NCI-H69 (cell line): ENCODE measurements around the gene ANKRD17.
"Not testable (repeated sequence)": the region's sequence is repeated elsewhere in the genome, so short reads cannot be mapped to it uniquely, and the experiment has no call there.

Experiments used
- DNase-seq: peaks from one replicate; lab custom pipeline; 2025; lab: John Stamatoyannopoulos, UW

ANKRD17 gene, protein sequence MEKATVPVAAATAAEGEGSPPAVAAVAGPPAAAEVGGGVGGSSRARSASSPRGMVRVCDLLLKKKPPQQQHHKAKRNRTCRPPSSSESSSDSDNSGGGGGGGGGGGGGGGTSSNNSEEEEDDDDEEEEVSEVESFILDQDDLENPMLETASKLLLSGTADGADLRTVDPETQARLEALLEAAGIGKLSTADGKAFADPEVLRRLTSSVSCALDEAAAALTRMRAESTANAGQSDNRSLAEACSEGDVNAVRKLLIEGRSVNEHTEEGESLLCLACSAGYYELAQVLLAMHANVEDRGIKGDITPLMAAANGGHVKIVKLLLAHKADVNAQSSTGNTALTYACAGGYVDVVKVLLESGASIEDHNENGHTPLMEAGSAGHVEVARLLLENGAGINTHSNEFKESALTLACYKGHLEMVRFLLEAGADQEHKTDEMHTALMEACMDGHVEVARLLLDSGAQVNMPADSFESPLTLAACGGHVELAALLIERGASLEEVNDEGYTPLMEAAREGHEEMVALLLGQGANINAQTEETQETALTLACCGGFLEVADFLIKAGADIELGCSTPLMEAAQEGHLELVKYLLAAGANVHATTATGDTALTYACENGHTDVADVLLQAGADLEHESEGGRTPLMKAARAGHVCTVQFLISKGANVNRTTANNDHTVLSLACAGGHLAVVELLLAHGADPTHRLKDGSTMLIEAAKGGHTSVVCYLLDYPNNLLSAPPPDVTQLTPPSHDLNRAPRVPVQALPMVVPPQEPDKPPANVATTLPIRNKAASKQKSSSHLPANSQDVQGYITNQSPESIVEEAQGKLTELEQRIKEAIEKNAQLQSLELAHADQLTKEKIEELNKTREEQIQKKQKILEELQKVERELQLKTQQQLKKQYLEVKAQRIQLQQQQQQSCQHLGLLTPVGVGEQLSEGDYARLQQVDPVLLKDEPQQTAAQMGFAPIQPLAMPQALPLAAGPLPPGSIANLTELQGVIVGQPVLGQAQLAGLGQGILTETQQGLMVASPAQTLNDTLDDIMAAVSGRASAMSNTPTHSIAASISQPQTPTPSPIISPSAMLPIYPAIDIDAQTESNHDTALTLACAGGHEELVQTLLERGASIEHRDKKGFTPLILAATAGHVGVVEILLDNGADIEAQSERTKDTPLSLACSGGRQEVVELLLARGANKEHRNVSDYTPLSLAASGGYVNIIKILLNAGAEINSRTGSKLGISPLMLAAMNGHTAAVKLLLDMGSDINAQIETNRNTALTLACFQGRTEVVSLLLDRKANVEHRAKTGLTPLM (N-terminal part only)

DNA sequence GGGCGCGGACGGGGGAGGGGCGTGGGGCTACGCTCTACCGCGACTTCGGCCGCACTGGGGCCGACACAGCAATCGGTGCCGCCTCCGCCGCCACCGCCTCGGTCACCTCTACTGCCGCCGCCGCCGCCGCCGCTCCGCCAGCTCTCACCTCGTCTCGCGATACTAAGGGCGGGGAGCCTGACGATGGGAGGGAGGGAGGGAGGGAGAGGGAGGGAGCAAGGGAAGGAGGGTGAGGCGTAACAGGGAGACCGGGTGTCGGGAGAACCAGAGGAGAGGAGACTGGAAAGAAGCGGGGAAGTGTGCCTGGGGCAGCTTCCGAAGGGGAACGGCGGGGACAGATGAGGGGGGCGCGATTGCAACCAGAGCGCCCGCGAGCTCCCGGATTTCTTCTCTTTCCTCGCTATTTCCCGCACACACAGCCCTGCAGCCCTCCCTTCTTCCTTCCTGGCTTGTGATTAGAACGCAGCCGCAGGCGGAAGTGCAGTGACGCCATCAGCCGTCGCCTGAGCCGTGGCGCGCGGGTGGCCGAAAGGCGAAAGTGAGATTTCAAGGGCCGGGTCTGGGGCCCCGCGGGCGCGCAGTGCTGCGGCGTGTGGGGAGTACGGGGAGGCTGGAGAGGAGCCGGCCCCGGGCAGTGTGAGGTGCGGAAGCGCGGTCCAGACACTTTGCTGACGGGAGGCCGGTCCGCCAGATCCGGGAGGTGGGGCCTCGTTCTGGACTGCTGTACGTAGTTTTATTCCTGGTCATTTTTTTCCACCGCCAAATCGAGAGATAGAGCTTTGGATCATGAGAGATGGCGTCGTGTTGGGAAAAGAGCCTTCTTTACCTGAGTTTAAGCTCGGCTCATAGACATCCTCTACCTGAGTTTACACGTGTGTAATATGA is at the start of gene ANKRD17:
Gene ANKRD17 (minus strand): TSS at position 113 of the 885 bp plus-strand sequence. CDS start 130 bp downstream, outside the sequence.
- DNase-seq = peak; percentile 89

DNA sequence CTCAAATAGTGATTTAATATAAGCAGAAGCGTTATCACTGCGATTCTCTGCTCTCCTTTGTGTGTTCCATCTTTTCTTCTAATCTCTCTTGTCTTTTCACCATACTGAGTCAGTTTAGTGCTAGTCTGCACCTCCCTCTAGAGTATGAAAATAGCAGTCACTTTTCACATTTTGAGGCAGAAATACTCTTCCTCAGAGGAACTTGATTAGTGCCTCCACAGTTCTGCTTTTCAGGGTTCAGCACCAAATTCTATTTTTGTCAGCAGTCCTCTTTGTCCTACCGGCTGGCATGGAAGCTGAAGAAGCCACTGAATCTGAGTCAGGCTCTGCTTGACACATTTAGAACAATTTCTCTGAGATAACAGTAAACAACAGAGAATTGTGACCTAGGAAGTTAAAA is 49.7 kb upstream of the ANKRD17 start:
- DNase-seq = peak; percentile 35

DNA sequence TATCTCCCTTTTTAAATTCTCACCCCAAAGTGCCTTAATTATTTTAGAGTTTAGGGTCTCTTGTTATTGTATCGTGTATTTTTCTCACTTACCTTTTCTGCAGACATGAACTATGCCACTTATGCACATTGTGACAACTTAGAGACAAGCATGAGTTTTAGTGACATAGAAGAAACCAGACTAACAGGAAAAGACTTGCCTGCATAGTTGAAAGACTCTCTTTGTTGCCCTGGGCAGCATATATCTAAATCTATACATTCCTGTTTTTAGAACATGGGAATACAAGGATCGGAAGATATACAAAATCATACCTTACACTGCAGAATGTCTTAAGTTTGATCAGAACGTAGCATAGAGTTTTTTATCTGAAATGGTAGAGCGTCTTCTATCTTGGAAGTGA is 45.1 kb upstream of the ANKRD17 start:
- DNase-seq = no peak

DNA sequence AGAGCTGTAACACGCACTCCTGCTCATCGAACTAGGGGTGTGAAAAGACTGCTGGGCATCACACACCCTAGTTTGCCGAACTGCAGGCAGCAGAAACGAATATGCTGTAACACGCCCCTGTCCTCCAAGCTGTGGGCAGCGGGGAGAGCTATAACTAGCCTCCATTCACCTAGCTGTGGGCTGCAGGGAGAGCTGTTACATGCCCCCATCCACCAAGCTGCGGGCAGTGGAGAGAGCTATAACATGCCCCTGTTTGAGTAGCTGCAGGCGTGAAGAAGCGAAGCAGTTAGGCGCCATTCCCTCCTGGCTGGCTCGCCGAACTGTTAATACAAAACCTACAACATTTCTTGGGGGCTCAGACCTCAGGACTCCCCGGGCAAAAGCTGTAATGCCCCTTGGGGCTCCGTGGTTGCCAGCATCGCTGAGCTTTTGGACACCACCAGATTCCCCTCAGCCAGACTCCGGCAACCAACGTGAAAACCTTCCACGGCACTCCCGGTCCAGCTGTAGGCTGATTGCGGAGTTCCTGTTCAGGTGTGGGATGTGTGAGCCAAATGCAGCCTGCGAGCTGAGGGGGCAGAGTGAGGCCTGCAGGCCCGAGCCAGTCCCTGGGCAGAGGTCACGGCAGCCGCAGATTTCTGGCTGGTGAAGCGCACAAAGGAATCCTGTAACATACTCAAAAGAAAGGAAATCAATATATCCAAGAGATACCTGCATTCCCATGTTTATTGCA is 41.1 kb upstream of the ANKRD17 start:
- DNase-seq = no peak

DNA sequence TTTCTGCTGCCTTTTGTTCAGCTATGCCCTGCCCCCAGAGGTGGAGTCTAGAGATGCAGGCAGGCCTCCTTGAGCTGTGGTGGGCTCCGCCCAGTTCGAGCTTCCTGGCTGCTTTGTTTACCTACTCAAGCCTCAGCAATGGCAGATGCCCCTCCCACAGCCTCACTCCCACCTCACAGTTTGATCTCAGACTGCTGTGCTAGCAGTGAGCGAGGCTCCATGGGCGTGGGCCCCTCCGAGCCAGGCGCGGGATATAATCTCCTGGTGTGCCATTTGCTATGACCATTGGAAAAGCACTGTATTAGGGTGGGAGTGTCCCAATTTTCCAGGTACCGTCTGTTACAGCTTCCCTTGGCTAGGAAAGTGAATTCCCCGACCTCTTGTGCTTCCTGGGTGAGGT is 34.1 kb upstream of the ANKRD17 start:
- DNase-seq = peak; percentile 20

DNA sequence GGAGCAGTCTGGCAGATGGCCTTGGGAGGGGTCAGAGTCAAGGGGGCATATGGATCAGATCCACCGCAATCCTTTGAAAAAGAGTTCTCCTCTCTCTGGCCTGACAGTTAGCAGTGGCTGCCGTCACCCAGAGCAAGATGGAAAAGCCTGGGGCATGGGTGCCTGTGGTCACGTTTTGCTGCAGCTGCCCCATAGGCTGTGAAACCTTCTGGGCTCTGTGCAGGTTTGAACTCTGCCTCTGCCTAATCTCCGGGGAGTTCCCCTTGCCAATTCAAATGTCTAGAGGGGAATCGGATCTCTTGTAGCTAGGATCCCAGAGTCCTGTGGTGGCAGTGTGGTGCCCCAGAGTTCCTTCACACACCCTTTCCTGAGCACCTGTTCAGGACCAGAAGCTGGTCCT is 23.4 kb upstream of the ANKRD17 start:
- no peak for DNase-seq

DNA sequence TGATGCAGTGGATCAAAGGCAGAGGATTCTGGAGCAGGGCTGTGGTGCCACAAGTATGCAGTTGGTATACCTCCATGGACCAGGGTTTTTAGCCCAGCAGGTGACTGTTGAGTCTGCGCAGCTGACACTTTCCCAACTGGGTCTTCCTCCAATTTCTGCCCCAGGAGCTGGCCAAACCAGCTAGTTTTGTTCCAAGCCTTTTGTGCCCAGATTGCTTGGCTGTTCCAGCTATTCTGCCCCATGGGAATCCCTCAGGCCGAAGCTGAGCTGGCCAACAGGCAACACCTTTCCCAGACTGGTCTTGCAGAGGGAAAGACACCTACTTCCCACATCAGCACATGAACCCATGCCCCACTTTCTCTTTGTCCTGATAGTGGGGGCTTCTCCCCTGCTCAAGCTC is 22.8 kb upstream of the ANKRD17 start:
- DNase-seq = no peak

DNA sequence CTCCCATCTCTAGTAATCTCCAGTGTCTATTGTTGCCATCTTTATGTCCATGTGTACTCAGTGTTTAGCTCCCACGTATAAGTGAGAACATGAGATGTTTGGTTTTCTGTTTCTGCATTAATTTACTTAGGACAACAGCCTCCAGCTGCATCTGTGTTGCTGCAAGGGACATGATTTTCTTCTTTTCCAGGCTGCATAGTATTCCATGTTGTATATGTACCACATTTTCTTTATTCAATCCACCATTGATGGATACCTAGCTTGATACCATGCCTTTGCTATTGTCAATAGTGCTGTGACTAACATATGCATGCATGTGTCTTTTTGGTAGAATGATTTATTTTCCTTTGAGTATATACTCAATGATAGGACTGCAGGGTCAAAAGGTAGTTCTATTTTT is 18.6 kb upstream of the ANKRD17 start:
- no peak for DNase-seq

DNA sequence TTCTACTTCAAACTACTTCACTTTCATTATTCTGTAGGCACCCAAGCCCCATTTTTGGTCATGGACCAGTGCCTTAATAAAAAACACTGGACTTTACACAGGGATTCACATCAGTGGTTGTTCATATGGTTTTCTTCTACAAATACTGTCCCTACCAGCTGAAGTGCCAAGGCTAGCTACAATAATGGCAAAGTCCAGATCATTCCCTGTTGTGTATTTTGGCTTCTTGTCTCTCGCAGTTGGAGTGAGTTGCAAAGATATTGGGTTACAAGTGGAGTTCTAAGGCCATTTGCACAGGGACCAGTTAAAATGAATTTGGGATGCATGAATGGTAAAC is 16.7 kb upstream of the ANKRD17 start:
- peak; percentile 81 for DNase-seq

DNA sequence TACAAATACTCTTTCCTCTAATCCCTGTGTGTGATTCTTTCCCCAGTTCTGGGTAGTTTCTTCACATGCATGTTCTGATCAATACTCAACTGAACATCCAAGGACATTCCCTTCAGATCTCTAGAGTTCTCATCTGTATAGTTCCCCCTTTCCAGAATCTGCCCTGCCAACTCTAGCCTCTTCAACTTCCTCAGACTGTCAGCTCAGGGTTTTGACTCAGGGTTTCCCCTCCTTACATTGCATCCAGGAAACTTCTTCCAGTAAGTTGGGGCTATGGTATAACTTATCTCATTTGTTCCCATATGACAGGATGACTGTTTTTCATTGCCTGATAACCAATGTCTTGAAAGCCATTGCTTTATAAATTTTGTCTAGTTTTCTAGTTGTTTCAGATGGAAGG is 14.2 kb upstream of the ANKRD17 start:
- no peak for DNase-seq

DNA sequence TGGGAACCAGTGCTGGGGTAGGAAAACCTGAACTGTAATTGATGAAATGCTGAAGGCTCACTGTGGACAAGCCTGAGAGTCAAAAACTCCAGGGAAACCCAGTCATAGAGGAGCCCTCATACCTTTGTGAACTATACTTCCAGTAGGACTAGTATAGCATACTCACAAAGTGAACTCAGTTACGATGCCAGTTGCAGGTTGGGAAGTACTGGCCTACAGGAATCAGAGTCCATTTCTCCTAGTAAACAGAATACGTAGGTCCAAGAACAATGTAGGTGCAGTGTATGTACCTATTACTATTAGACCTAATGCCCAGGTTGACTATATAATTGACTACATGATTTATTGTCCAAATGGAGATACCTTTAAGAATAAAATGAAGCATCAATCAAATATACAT is 8.5 kb upstream of the ANKRD17 start:
- DNase-seq = no peak

DNA sequence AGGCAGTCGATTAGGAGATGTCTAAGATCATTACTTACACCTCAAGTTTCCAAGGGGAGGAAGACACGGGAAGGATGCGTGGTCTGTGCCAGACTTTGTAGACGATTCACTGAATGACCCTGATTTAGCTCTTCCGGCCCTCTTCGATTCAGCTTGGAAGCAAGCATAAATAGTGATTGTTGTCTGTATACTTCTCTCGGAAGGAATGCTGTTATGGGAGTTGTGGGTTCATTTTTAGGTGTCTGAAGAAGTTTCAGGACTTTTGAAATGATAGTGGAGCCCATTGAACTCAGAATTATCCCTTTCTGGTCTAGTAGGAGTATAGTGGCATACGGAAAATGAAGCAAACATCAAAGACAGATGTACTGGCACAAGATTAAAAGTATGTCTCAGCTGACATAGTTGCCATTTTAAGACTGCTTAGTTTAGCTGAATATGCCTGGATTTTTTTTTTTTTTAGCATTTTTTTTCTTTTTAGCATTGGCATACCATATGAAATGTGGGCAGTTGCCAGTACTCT is 1.0 kb upstream of the ANKRD17 start:
- peak; percentile 53 for DNase-seq

DNA sequence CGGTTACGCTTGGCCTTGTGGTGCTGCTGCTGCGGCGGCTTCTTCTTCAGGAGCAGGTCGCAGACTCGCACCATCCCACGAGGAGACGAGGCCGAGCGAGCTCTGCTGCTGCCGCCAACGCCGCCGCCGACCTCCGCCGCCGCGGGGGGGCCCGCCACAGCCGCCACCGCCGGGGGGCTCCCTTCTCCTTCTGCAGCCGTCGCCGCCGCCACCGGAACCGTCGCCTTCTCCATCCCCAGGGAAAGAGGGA is 237 bp downstream of the ANKRD17 start:
- no peak for DNase-seq

DNA sequence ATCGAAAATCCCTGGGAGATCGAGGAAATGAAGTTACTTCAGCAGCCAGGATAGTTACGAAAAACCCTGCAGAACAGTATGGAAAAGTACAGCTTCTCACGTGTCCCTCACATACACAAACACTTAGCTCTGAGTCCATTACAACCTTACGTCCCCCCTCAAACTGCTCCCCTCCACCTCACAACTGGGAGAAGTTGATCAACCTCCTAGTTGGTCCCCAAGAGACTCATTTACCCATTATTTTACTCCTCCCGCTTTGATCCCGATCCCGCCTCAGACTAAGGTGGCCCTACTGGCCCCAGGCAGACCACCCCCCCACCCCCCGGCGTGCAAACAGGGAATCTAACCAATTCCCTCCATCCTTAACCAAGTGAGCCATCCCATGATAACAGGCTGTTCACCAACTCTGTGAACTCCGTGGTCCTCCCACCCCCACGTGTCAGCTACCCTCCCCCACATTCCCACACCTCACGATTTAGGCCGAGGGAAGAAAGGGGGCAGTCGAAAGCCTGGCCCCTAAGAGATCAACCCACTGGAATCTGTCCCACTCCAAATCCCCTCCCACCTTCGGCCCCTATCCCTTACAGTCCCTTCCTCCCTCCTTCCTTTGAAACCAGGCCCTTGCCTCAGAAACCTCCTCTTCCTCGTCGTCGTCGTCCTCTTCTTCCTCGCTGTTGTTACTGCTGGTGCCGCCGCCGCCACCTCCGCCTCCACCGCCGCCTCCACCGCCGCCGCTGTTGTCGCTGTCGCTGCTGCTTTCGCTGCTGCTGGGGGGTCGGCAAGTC is 755 bp downstream of the ANKRD17 start:
- peak; percentile 40 for DNase-seq

DNA sequence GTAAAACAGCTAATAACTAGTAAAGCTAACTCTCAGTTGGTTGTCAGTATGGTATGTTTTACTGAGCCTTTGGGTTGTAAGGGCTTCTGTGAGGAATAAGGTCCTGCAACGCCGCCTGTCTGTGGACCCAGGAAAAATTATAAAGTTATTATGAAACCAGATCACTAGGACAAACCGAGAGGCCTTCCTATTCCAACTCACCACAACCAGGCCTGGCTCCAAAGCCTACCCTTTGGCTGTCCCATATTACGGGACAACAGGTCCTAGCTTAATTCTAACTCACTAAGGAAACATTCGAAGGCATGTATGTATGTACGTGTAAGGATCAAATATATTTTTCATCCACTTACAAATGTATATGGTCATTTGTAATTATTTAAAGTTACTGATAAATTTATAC is 1.4 kb downstream of the ANKRD17 start:
- DNase-seq = peak; percentile 77

DNA sequence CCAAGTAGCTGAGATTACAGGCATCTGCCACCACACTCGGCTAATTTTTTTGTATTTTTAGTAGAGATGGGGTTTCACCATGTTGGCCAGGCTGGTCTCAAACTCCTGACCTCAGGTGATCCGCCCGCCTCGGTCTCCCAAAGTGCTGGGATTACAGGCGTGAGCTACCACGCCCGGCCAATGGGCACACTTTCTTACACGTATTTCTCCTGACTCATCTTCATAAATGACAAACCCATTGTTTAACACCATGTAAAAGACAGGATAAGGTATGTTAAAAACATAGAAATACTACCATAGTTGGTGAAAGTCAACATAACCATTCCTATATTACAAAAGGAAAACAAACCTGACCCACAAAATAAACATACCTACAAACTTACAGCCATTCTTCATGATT is 2.8 kb downstream of the ANKRD17 start:
- not testable (repeated sequence) for DNase-seq

DNA sequence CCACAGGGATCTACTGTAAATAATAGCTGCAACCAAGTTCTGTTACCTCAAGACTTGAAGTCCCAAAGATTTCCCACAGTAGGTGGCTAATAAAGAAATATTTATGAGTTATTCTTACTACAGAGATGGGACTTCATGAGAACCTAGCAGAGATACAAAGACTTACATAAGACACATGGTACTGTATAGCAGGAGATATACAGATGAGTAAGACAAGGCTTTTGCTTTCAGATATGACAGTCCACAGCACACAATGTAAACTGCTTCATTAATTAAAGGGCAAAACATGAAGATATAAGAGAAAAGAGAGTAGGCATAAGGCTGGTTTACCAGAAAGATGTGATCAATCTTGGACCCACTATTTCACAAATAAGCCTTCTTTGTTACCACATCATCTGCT is 6.6 kb downstream of the ANKRD17 start:
- DNase-seq = no peak

DNA sequence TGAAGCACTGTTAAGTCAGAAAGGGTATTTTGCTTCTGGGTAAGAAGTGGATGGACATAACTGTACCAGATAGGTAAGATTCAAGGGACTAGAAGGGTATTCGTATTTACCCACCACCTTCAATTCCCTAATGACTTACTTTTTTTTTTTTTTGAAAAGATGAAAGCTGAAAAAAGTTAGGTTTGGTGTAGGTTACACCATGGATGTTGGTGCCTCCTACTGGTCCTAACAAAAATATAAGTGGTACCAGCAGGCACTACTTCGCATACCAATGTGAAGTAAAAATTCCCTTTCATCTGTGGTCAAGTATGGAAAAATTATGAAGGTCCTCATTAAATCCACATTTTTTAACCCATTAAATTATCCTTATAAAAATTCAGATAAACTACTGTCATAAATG is 7.2 kb downstream of the ANKRD17 start:
- no peak for DNase-seq

DNA sequence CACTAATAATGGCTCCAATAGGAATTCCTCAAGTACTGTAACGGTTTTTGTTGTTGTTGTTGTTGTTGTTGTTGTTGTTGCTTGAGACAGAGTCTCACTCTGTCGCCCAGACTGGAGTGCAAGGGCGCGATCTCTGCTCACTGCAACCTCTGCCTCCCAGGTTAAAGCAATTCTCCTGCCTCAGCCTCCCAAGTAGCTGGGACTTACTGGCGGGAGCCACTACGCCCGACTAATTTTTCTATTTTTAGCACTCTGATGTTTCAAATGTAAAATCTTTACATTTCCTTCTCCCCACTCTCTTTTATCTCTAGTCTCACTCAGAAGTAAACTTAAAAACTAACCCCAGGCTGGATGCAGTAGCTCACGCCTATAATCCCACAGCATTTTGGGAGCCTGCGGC is 8.0 kb downstream of the ANKRD17 start:
- DNase-seq = no peak

DNA sequence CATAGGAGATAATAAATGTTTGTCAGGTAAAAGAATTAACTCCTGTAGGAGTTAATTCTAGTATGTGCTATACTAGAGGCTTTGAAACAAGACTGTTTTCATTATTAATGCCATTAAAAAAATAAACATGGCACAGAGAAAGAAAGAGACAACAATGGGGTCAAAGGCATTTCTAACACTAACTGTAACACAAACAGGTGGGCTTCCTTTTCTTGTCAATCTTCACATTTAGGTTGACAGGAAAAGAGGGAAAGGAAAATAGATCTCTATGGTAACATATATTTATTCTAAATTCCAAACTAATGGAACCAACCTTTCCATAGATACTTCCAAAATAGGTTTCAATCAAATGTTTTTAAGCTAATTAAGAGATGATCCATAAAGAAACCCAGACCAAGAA is 9.8 kb downstream of the ANKRD17 start:
- DNase-seq = no peak
